Parathyroid adenoma (tissue), 2 donors: ENCODE results near the gene PLA2R1.

Experiments used
- H2AFZ ChIP-seq: fragments of 300-600 bp; sonication (generic); one replicate; pipeline ENCODE4 v1.7.0; 2017; ENCODE audit warnings: antibody characterized with exemption, mild to moderate bottlenecking
- H3K27ac ChIP-seq: fragments of 300-600 bp; sonication (generic); one replicate; pipeline ENCODE4 v1.7.0; 2017
- H3K27me3 ChIP-seq: fragments of 300-600 bp; sonication (generic); one replicate; pipeline ENCODE4 v1.7.0; 2017; ENCODE audit warnings: low read length; ENCODE audit not compliant: control insufficient read depth, insufficient read depth
- H3K36me3 ChIP-seq: fragments of 300-600 bp; sonication (generic); one replicate; pipeline ENCODE4 v1.7.0; 2017; ENCODE audit warnings: low read length; ENCODE audit not compliant: control insufficient read depth, insufficient read depth
- H3K4me1 ChIP-seq: fragments of 300-600 bp; sonication (generic); one replicate; pipeline ENCODE4 v1.7.0; 2017; ENCODE audit warnings: control low read depth
- H3K4me2 ChIP-seq: fragments of 300-600 bp; sonication (generic); one replicate; pipeline ENCODE4 v1.7.0; 2017; ENCODE audit warnings: low read length
- H3K4me3 ChIP-seq: fragments of 300-600 bp; sonication (generic); one replicate; pipeline ENCODE4 v1.7.0; 2017; ENCODE audit warnings: low read depth, low read length
- H3K79me2 ChIP-seq: fragments of 300-600 bp; sonication (generic); one replicate; pipeline ENCODE4 v1.7.0; 2017; ENCODE audit warnings: control low read depth
- H3K9ac ChIP-seq: fragments of 300-600 bp; sonication (generic); one replicate; pipeline ENCODE4 v1.7.0; 2017; ENCODE audit warnings: mild to moderate bottlenecking
- H3K9me3 ChIP-seq: fragments of 300-600 bp; sonication (generic); one replicate; pipeline ENCODE4 v1.7.0; 2017; ENCODE audit warnings: low read length; ENCODE audit not compliant: control insufficient read depth
- CTCF ChIP-seq: fragments of 300-600 bp; sonication (generic); IDR thresholded peaks from one replicate; pipeline ENCODE4 v1.7.0; 2017; ENCODE audit warnings: antibody characterized with exemption, mild to moderate bottlenecking
- donor health status: primary hyperparathyroidism.

PLA2R1 gene

GRCh38 chr2:159982842-159983785 is 79.3 kb downstream of the PLA2R1 start:
- Histone ChIP-seq H3K79me2 (no peaks in the 10 kb centered on the region), H3K27ac (no peak overlapping the region)
- no peak for TF ChIP-seq CTCF

GRCh38 chr2:159982270-159982669 is 80.1 kb downstream of the PLA2R1 start:
- no peak for TF ChIP-seq CTCF
- Histone ChIP-seq H3K4me3 (no peak overlapping the region), H3K9ac (no peak overlapping the region), H2AFZ (no peak overlapping the region), H3K27me3 (no peaks in the 10 kb centered on the region), H3K9me3 (no peaks in the 10 kb centered on the region), H3K27ac (no peak overlapping the region), H3K4me1 (peaks cover 8% of the 10 kb centered on the region), H3K36me3 (no peaks in the 10 kb centered on the region), H3K4me2 (no peak overlapping the region), H3K79me2 (no peaks in the 10 kb centered on the region)

More at GRCh38 chr2:159982842-159983785, 79.3 kb downstream of the PLA2R1 start:
- Histone ChIP-seq H2AFZ (no peak overlapping the region), H3K4me1 (peaks cover 8% of the 10 kb centered on the region), H3K4me3 (no peak overlapping the region), H3K9me3 (no peaks in the 10 kb centered on the region), H3K4me2 (no peak overlapping the region), H3K36me3 (no peaks in the 10 kb centered on the region), H3K27me3 (no peaks in the 10 kb centered on the region), H3K9ac (no peak overlapping the region)

GRCh38 chr2:159976527-159977160 is 85.8 kb downstream of the PLA2R1 start:
- no peaks in the 10 kb centered on the region for H3K9me3 ChIP-seq
- H3K4me3 ChIP-seq = no peak overlapping the region
- H3K27me3 ChIP-seq = no peaks in the 10 kb centered on the region
- H3K4me1 ChIP-seq = no peaks in the 10 kb centered on the region
- no peak overlapping the region for H3K9ac ChIP-seq
- no peak overlapping the region for H2AFZ ChIP-seq
- no peak for TF ChIP-seq CTCF
- H3K36me3 ChIP-seq = no peaks in the 10 kb centered on the region
- no peak overlapping the region for H3K4me2 ChIP-seq
- H3K79me2 ChIP-seq = no peaks in the 10 kb centered on the region
- H3K27ac ChIP-seq = no peak overlapping the region

- Histone ChIP-seq H3K79me2 (no peaks in the 10 kb centered on the region), H3K27me3 (no peaks in the 10 kb centered on the region), H3K4me3 (no peak overlapping the region), H3K36me3 (no peaks in the 10 kb centered on the region), H2AFZ (no peak overlapping the region), H3K9me3 (no peaks in the 10 kb centered on the region), H3K9ac (no peak overlapping the region), H3K4me1 (no peaks in the 10 kb centered on the region), H3K4me2 (no peak overlapping the region), H3K27ac (no peak overlapping the region)
- no peak for TF ChIP-seq CTCF
Measured at GRCh38 chr2:159973325-159973724, 89.1 kb downstream of the PLA2R1 start.
